Heart left ventricle (tissue), 16 donors: ENCODE data around the gene BLTP2. TPM values are rescaled to one million over a fixed set of nuclear protein-coding genes. Genes with fewer than 3 reads are reported as not detected.
A peak's percentile ranks its signal among the peaks of the same experiment; 100 is the strongest.

Experiments
- ATAC-seq, 4 donors: fragments of 200-7000 bp; cut with Tn5 transposase; one replicate each; pipeline ENCODE4 v1.9.1; 2020 to 2022; ENCODE audit warnings: moderate library complexity in 4 of 4, mild to moderate bottlenecking in 3 of 4, moderate number of reproducible peaks in 1 of 4
- DNase-seq, 5 donors: peaks; one replicate each; pipeline ENCODE4 v3.0.0-alpha.2; 2020
- H3K27ac ChIP-seq, 12 donors: fragments of 200-600 bp; sonication (generic) in 4 of 12; one replicate each; pipeline versions ENCODE4 v1.5.0 to v1.8.0; 2016 to 2022; ENCODE audit warnings: mild to moderate bottlenecking in 2 of 12
- H3K27me3 ChIP-seq, 9 donors: fragments of 200-600 bp; sonication (generic) in 2 of 9; one replicate each; pipeline versions ENCODE4 v1.5.1 to v1.8.0; 2016 to 2022; ENCODE audit warnings: mild to moderate bottlenecking in 3 of 9
- H3K36me3 ChIP-seq, 9 donors: fragments of 200-600 bp; sonication (generic) in 2 of 9; one replicate each; pipeline versions ENCODE4 v1.5.0 to v1.8.0; 2018 to 2022; ENCODE audit warnings: mild to moderate bottlenecking in 2 of 9
- H3K4me1 ChIP-seq, 12 donors: fragments of 200-600 bp; sonication (generic) in 4 of 12; one replicate each; pipeline versions ENCODE4 v1.5.0 to v1.8.0; 2016 to 2022; ENCODE audit warnings: mild to moderate bottlenecking in 3 of 12
- H3K4me3 ChIP-seq, 12 donors: fragments of 200-600 bp; sonication (generic) in 4 of 12; one replicate each; pipeline versions ENCODE4 v1.5.0 to v1.8.0; 2017 to 2022; ENCODE audit warnings: mild to moderate bottlenecking in 9 of 12, moderate library complexity in 4 of 12
- H3K9me3 ChIP-seq, 12 donors: fragments of 200-600 bp; sonication (generic) in 4 of 12; one replicate each; pipeline versions ENCODE4 v1.5.0 to v1.8.0; 2016 to 2022; ENCODE audit warnings: mild to moderate bottlenecking in 1 of 12
- CTCF ChIP-seq, 12 donors: fragments of 200-600 bp; sonication (generic) in 4 of 12; IDR thresholded peaks; one replicate each; pipeline versions ENCODE4 v1.5.0 to v1.8.0; 2018 to 2022; ENCODE audit warnings: antibody characterized with exemption in 12 of 12, mild to moderate bottlenecking in 5 of 12
- POLR2A ChIP-seq, 2 donors: fragments of 450-650 bp; IDR thresholded peaks; one replicate each; pipeline ENCODE4 v1.6.1; 2017; ENCODE audit warnings: antibody characterized with exemption in 2 of 2, mild to moderate bottlenecking in 2 of 2, moderate library complexity in 2 of 2
- WGBS, 4 donors: extraction: QIAGEN DNeasy Blood & Tissue Kit in 2 of 4; methylation state at CpG; one replicate each; pipeline versions ENCODE4 v1.1.5 to v1.1.7; 2013 to 2018; 5-methylcytosine and 5-hydroxymethylcytosine counted together
- intact Hi-C, 10 donors: fragments of 100-400 bp; cut with DNase I; formaldehyde crosslinking; loops; one replicate each; pipeline versions ENCODE4 v1.11.1 to v1.14.2; 2022
- polyA plus RNA-seq, 2 donors: library from polyadenylated mRNA; stranded (reverse); fragments of 200-250 nt; gene quantifications; one replicate each; pipeline ENCODE4 v1.2.3, GENCODE V29; 2013
- total RNA-seq, 9 donors: library from RNA; depleted of rRNA in 2 of 9; stranded (reverse); fragments of >200 nt in 2 of 9; fragmentation: NEBNext Ultra II Directional in 3 of 9; extraction: Animal tissue kit (Norgen Biotek cat#: 25700) in 3 of 9; gene quantifications; one replicate each; pipeline versions ENCODE4 v1.1.0 to v1.2.4, GENCODE V29; 2016 to 2023
- donor health status: ischemic (EF 13 %, LVEDD 7.1; RV severe dilation, severe dysfunction).
- donor health status: healthy with polysubstance abuse.
- donor health status: DM: no; HTN: yes; CAD: no.
- donor health status: DM: no; HTN: no; CAD: no.
- donor health status: ischemic (EF 25% LVEDD 6.9; RV normal size, moderate dysfunction).
- donor health status: ischemic (EF 25% LVEDD 5.7; RV mildly dilated, moderate dysfunction).
- donor health status: healthy.
- donor health status: DM: yes; HTN: yes; CAD: no.
- donor health status: ischemic (EF 35%, LVEDD 5.7; RV mildly dilated, moderate dysfunction).
- donor health status: nonischemic (EF 11% LVEDD 7.7; RV severe dilation, severe dysfunction).
- donor health status: DM: yes; HTN: yes; CAD: no.
- donor health status: PGD.
- donor health status: ischemic (EF 29% LVEDD 5.4; RV normal size, mild dysfunction).
- donor health status: nonischemic (EF 23%, LVEDD 6.1; RV moderate dilation, normal function).

The BLTP2 gene
- total and polyA plus RNA-seq, 11 donors: 19.8 to 116 (median 74.0) TPM

- intact Hi-C loops: loop anchor here in 4 of 10 donors (2.0 to 5.0 kb wide), 6 partner anchors 47 to 73 kb away; partner anchors contain the start of genes PROCA1 (in 2 of the 4), RPL23A (in 2 of the 4), PIGS (in 1 of the 4) and RAB34 (in 1 of the 4)
- peaks cover 4 to 60% (median 33%) of the 10 kb centered on the region in 12 donors for H3K4me1 ChIP-seq
- peak overlapping the region; percentile 85 to 98 (median 94) for H3K27ac ChIP-seq
- no peaks in the 10 kb centered on the region for H3K27me3 ChIP-seq
- WGBS, 4 donors: 39 to 45% (median 43%) methylated on average over 8 of the region's 8 CpGs
- TF ChIP-seq POLR2A (IDR thresholded peaks at IDR 0.05): no peak
- no peak for TF ChIP-seq CTCF (IDR thresholded peaks at IDR 0.05)
- H3K9me3 ChIP-seq: no peaks in the 10 kb centered on the region
- ATAC-seq (no peak), DNase-seq (no peak)
- peak overlapping the region; percentile 67 to 97 (median 90) for H3K4me3 ChIP-seq
- H3K36me3 ChIP-seq: peaks cover 0 to 61% (median 51%) of the 10 kb centered on the region in 9 donors
Measured at GRCh38 chr17:28645576-28645939, 600 bp upstream of the BLTP2 start.

DNA sequence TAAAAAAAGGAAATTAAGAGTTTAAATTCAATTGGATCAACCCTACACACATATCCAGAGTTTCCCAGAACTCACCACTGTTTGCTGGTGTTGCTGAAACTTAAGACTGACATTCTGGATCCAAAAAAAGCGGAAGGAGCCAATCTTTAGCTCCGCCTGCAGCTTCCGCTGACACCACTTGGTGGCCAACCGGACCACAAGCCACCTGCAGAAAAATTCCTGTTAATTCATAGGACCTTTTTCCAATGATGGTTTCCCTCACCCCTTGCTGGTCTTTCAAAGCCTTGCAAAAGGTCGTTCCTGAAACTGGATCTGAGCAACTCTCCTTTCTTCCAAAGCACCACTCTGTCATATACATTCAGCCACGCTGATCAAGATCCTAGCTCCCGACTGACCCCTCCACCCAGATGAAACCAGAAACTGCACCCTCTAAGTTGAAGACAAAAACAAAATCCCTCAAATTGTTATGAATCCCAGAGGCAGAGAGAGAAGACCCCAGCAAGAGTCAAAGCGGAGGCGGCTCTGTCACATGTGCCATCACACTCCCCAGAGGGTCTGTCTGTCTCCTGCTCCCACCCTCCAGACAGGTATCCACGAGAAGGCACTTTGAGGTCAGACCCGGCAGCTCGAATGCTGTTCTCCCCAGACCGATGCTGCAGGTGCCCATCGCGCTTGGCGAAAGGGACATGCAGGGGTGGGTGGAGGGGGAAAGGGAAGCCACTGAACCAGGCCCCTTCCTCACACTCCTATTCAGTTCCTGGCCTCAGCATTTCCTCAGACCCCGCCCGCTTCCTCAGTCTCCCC, 773 bp downstream of the BLTP2 start:
- intact Hi-C loops: loop anchor here in 2 of 10 donors (2.0 kb wide), 3 partner anchors 45 to 75 kb away; partner anchors contain the start of genes PROCA1 (in 1 of the 2), RPL23A (in 1 of the 2) and SPAG5 (in 1 of the 2)
- H3K9me3 ChIP-seq: no peaks in the 10 kb centered on the region
- ATAC-seq: peak in 1 of 4 donors; percentile 2

DNA sequence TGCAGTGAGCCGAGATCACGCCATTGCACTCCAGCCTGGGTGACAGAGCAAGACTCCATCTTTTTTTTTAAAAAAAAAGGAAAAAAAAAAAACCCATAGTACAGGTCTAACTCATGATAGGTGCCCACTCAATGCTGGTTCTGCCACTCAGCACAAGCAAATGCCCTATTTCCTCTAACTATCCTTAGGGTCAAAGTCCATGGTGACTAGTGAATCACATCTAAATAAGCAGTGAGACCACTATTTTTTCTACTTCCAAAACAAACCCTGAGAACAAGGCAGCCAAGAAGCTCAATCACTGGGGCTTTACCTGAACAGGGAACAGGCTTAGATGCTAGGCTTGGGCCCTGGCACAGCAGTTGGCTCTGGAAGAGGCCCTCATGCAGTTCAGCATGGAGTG, 3.4 kb downstream of the BLTP2 start:
- H3K4me3 ChIP-seq: no peak overlapping the region
- no peak overlapping the region for H3K27ac ChIP-seq
- no peaks in the 10 kb centered on the region for H3K27me3 ChIP-seq
- DNase-seq (no peak), ATAC-seq (no peak)
- WGBS, 4 donors: 89 to 94% (median 92%) methylated on average over 2 of the region's 2 CpGs
- intact Hi-C loops: no loop called here
- H3K36me3 ChIP-seq: peaks cover 0 to 72% (median 69%) of the 10 kb centered on the region in 9 donors
- H3K9me3 ChIP-seq: no peaks in the 10 kb centered on the region
- TF ChIP-seq POLR2A (IDR thresholded peaks at IDR 0.05): no peak
- TF ChIP-seq CTCF (IDR thresholded peaks at IDR 0.05): no peak
- H3K4me1 ChIP-seq: peaks cover under 1 to 33% (median 26%) of the 10 kb centered on the region in 12 donors

More for the DNA sequence above, 773 bp downstream of the BLTP2 start:
- H3K4me1 ChIP-seq: peaks cover 4 to 59% (median 33%) of the 10 kb centered on the region in 12 donors
- H3K27ac ChIP-seq: peak overlapping the region; percentile 55 to 98 (median 94)
- WGBS, 4 donors: 0 to 2% (median 1%) methylated on average over 14 to 18 of the region's 18 CpGs
- DNase-seq: peak in 2 of 5 donors; percentile 39 to 54
- H3K36me3 ChIP-seq: peaks cover 0 to 65% (median 56%) of the 10 kb centered on the region in 9 donors
- no peaks in the 10 kb centered on the region for H3K27me3 ChIP-seq
- H3K4me3 ChIP-seq: peak overlapping the region; percentile 67 to 97 (median 90)
- TF ChIP-seq POLR2A (IDR thresholded peaks at IDR 0.05) (no peak), CTCF (IDR thresholded peaks at IDR 0.05) (peak in 10 of 12 donors; percentile 13 to 49 (median 35))

DNA sequence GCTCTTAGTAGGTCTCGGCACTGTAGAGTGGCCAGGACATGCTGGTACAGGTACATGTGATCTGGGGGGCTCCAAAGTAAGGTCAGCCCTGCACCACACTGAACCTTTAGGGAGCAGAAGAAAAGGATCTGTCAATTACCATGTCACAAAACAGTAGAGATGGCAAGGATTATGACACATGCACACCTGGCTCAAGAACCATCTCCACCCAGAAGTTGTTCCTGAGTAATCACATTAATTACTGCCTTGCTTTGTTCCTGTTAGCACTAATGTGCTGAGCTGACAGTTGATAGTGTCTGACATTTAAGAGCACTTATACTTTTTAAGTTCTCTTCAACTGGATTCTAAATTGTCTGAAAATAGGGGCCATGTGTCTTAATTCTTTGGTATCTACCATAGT, 9.5 kb downstream of the BLTP2 start:
- H3K4me3 ChIP-seq: no peak overlapping the region
- no peaks in the 10 kb centered on the region for H3K9me3 ChIP-seq
- ATAC-seq (no peak), DNase-seq (no peak)
- no peak for TF ChIP-seq POLR2A (IDR thresholded peaks at IDR 0.05)
- TF ChIP-seq CTCF (IDR thresholded peaks at IDR 0.05): no peak
- 93 to 100% (median 97%) methylated on average over 1 of the region's 1 CpG for WGBS, 4 donors
- peaks cover 0 to 100% (median 100%) of the 10 kb centered on the region in 9 donors for H3K36me3 ChIP-seq
- no peak overlapping the region for H3K27ac ChIP-seq
- intact Hi-C loops: no loop called here
- H3K27me3 ChIP-seq: no peaks in the 10 kb centered on the region
- no peaks in the 10 kb centered on the region for H3K4me1 ChIP-seq
